OCI-LY1 (cell line): ENCODE data around the gene ZNF384.

Experiments
- H2AFZ ChIP-seq: fragments of 200-600 bp; sonication (generic), shearing (Covaris generic); 2 replicates; pipeline ENCODE4 v1.6.0; 2014; ENCODE audit warnings: antibody characterized with exemption, mild to moderate bottlenecking, low read length
- H3F3A ChIP-seq: fragments of 200-600 bp; sonication (generic), shearing (Covaris generic); 2 replicates; pipeline ENCODE4 v1.6.0; 2014; ENCODE audit warnings: mild to moderate bottlenecking, antibody characterized with exemption, low read length, moderate library complexity; ENCODE audit not compliant: insufficient read depth
- H3K27ac ChIP-seq: fragments of 200-600 bp; sonication (generic); 2 replicates; pipeline ENCODE4 v1.5.1; 2014; ENCODE audit warnings: low read length, mixed run types, mild to moderate bottlenecking, low read depth; ENCODE audit not compliant: poor library complexity, severe bottlenecking
- H3K27me3 ChIP-seq: fragments of 200-600 bp; sonication (generic); 2 replicates; pipeline ENCODE4 v1.6.0; 2014; ENCODE audit warnings: antibody characterized with exemption, mild to moderate bottlenecking, low read length, moderate library complexity; ENCODE audit not compliant: insufficient read depth
- H3K36me3 ChIP-seq: fragments of 200-600 bp; sonication (generic); 2 replicates; pipeline ENCODE4 v1.6.1; 2014; ENCODE audit warnings: mild to moderate bottlenecking, antibody characterized with exemption, low read length, moderate library complexity, mixed read lengths; ENCODE audit not compliant: insufficient read depth
- H3K4me1 ChIP-seq: fragments of 200-600 bp; sonication (generic); 2 replicates; pipeline ENCODE4 v1.5.1; 2014; ENCODE audit warnings: mild to moderate bottlenecking, low read length, moderate library complexity; ENCODE audit not compliant: insufficient read depth, severe bottlenecking
- H3K4me2 ChIP-seq: fragments of 200-600 bp; sonication (generic), shearing (Covaris generic); 2 replicates; pipeline ENCODE4 v1.6.1; 2014; ENCODE audit warnings: low read length
- H3K4me3 ChIP-seq: fragments of 200-600 bp; sonication (generic); 2 replicates; pipeline ENCODE4 v1.5.1; 2014; ENCODE audit warnings: low read length, low read depth, mild to moderate bottlenecking, mixed read lengths; ENCODE audit not compliant: poor library complexity, severe bottlenecking
- H3K79me2 ChIP-seq: fragments of 200-600 bp; shearing (Covaris generic); 2 replicates; pipeline ENCODE4 v1.6.1; 2016; ENCODE audit warnings: mixed run types, low read length, mixed read lengths; ENCODE audit not compliant: insufficient read depth
- H3K9ac ChIP-seq: fragments of 200-600 bp; sonication (generic), shearing (Covaris generic); 2 replicates; pipeline ENCODE4 v1.6.1; 2014; ENCODE audit warnings: mild to moderate bottlenecking, low read length, mixed read lengths
- H3K9me2 ChIP-seq: fragments of 200-600 bp; sonication (generic), shearing (Covaris generic); 2 replicates; pipeline ENCODE4 v1.6.1; 2014; ENCODE audit warnings: low read depth, mild to moderate bottlenecking, low read length, mixed read lengths
- H3K9me3 ChIP-seq: fragments of 200-600 bp; shearing (Covaris generic); 2 replicates; pipeline ENCODE4 v1.6.1; 2014; ENCODE audit warnings: low read length, mixed read lengths
- H4K20me1 ChIP-seq: fragments of 200-600 bp; sonication (generic), shearing (Covaris generic); 2 replicates; pipeline ENCODE4 v1.6.0; 2016; ENCODE audit warnings: mild to moderate bottlenecking, low read length; ENCODE audit not compliant: insufficient read depth
- CTCF ChIP-seq: fragments of 200-600 bp; sonication (generic), shearing (Covaris generic); IDR thresholded peaks from 2 replicates; pipeline ENCODE4 v1.5.1; 2017; ENCODE audit warnings: mild to moderate bottlenecking, antibody characterized with exemption, low read length, moderate library complexity, mixed read lengths
- EZH2 ChIP-seq: fragments of 200-600 bp; sonication (generic), shearing (Covaris generic); IDR thresholded peaks from 2 replicates; pipeline ENCODE4 v1.8.0; 2017; ENCODE audit warnings: borderline replicate concordance, mixed run types, mild to moderate bottlenecking, antibody characterized with exemption, low read length, moderate library complexity, mixed read lengths

Gene ZNF384

GRCh38 chr12:6703631-6704030, 14.5 kb upstream of the ZNF384 start:
- no peak for TF ChIP-seq CTCF
- TF ChIP-seq EZH2: no peak
- no peaks in the 10 kb centered on the region for H3K9me3 ChIP-seq
- no peak overlapping the region for H3K4me3 ChIP-seq
- no peak overlapping the region for H3K9ac ChIP-seq
- no peak overlapping the region for H3K27ac ChIP-seq
- H3K9me2 ChIP-seq: no peaks in the 10 kb centered on the region
- H3K4me1 ChIP-seq: peaks cover 11% of the 10 kb centered on the region
- H4K20me1 ChIP-seq: no peaks in the 10 kb centered on the region
- no peaks in the 10 kb centered on the region for H3K36me3 ChIP-seq
- peaks cover 20% of the 10 kb centered on the region; the same call in 1 of the 2 replicates for H3K27me3 ChIP-seq
- H3K79me2 ChIP-seq: no peaks in the 10 kb centered on the region
- H3F3A ChIP-seq: no peaks in the 10 kb centered on the region
- no peak overlapping the region; the same call in 1 of the 2 replicates for H3K4me2 ChIP-seq
- no peak overlapping the region for H2AFZ ChIP-seq

- no peak overlapping the region for H3K27ac ChIP-seq
- peaks cover 20% of the 10 kb centered on the region; the same call in 1 of the 2 replicates for H3K27me3 ChIP-seq
- peak overlapping the region; percentile 50 for H3K4me3 ChIP-seq
These were observed 12.0 kb upstream of the ZNF384 start for GRCh38 chr12:6701078-6701768.

DNA sequence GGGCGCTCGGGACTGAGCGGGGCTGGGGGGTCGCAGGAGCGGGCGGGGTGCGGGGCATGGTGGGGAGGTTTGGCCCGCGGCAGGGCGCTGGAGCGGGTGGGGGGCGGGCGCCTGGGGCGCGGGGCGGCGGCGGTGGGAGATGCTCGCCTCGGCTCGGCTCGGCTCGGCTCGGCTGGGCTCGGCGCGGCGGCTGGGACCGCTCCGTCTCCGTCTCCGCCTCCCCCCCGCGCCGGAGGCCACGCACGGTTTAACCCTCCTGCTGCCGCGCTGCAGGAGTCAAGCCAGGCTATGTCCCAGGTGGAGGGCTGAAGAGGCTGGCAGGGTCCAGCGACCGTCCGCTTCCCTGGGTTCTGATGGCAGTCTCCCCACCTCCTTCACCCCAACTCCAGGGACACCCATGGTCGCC, 11.5 kb upstream of the ZNF384 start, which contains the start of gene PIANP:
PIANP (minus strand) TSS at position 170 of the 406 bp plus-strand sequence. CDS start 2,754 bp downstream, outside the sequence.
- Histone ChIP-seq H3K9me2 (no peaks in the 10 kb centered on the region), H3K4me2 (peak within 1 kb of the TSS; percentile 67), H3K4me3 (peak within 1 kb of the TSS; percentile 50), H3K27me3 (peaks cover 20% of the 10 kb centered on the region; the same call in 1 of the 2 replicates), H4K20me1 (no peaks in the 10 kb centered on the region), H3K27ac (no peak within 1 kb of the TSS), H2AFZ (no peak within 1 kb of the TSS), H3K36me3 (no peaks in the 10 kb centered on the region), H3K9me3 (no peaks in the 10 kb centered on the region), H3K79me2 (no peaks in the 10 kb centered on the region), H3F3A (no peaks in the 10 kb centered on the region), H3K9ac (peak within 1 kb of the TSS; percentile 29; the same call in 1 of the 2 replicates), H3K4me1 (peaks cover 35% of the 10 kb centered on the region)
- no peak for TF ChIP-seq CTCF
- TF ChIP-seq EZH2: no peak

More at GRCh38 chr12:6701078-6701768, 12.0 kb upstream of the ZNF384 start:
- Histone ChIP-seq H3K9ac (no peak overlapping the region), H3K36me3 (no peaks in the 10 kb centered on the region), H3K4me1 (peaks cover 30% of the 10 kb centered on the region), H4K20me1 (no peaks in the 10 kb centered on the region), H3K9me2 (no peaks in the 10 kb centered on the region), H3F3A (no peaks in the 10 kb centered on the region), H3K9me3 (no peaks in the 10 kb centered on the region), H3K79me2 (no peaks in the 10 kb centered on the region), H2AFZ (no peak overlapping the region), H3K4me2 (peak overlapping the region; percentile 67)
- TF ChIP-seq EZH2 (no peak), CTCF (no peak)
